OCI-LY1 (cell line): ENCODE data around the gene C19orf25.

Source experiments
- EZH2 ChIP-seq: fragments of 200-600 bp; sonication (generic), shearing (Covaris generic); IDR thresholded peaks from 2 replicates; pipeline ENCODE4 v1.8.0; 2017; ENCODE audit warnings: borderline replicate concordance, mixed run types, mild to moderate bottlenecking, antibody characterized with exemption, low read length, moderate library complexity, mixed read lengths
- TF ChIP-seq, protein P1 (sequence below): fragments of 200-600 bp; sonication (generic), shearing (Covaris generic); IDR thresholded peaks from 2 replicates; pipeline ENCODE4 v1.5.1; 2017; ENCODE audit warnings: mild to moderate bottlenecking, antibody characterized with exemption, low read length, moderate library complexity, mixed read lengths

DNA sequence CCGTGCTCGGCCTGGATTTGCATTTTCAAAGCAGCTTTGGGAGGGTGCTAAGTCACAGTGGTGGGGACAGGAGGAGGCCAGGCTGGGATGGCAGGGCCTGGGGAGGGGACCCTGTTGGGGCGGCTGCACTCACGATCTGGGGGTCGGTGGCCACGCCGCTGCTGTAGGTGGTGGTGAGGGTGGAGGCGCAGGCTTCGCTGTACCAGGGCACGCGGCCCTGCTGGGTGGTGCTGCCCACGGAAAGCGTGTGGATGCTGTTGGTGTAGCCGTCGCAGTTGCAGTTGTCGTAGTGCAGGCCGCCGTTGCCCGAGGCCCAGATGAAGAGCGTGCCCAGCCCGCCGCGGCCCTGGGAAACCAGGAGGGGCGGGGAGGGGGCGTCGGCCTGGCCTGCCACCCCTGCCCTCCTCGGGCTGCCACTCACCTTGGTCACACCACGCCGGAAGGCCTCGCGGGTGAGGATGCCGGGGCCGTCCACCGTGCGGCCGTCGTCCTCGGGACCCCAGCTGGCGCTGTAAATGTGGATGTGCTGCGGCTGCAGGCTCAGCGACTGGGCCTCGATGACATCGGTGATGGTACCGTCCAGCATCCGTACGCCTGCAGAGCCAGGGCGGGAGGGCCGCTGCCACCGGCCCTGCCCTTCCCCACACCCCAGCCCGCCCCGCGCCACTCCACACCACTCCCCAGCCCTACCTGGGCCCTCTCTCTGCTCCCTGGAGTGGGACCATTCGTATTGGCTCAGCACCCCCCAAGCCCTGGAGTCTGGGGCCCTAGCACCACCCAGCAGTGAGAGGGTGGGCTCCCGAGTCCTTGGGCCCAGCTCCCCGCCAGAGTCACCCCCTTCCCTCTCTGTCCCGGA is 7.9 kb upstream of the C19orf25 start:
- TF ChIP-seq, protein P1, sequence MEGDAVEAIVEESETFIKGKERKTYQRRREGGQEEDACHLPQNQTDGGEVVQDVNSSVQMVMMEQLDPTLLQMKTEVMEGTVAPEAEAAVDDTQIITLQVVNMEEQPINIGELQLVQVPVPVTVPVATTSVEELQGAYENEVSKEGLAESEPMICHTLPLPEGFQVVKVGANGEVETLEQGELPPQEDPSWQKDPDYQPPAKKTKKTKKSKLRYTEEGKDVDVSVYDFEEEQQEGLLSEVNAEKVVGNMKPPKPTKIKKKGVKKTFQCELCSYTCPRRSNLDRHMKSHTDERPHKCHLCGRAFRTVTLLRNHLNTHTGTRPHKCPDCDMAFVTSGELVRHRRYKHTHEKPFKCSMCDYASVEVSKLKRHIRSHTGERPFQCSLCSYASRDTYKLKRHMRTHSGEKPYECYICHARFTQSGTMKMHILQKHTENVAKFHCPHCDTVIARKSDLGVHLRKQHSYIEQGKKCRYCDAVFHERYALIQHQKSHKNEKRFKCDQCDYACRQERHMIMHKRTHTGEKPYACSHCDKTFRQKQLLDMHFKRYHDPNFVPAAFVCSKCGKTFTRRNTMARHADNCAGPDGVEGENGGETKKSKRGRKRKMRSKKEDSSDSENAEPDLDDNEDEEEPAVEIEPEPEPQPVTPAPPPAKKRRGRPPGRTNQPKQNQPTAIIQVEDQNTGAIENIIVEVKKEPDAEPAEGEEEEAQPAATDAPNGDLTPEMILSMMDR = no peak
- TF ChIP-seq EZH2 = no peak
